AG09309 (cell line): ENCODE data around the gene CLEC12A.
"Not testable (repeated sequence)": the region's sequence is repeated elsewhere in the genome, so short reads cannot be mapped to it uniquely, and the experiment has no call there.

Experiments
- DNase-seq: peaks from one replicate; pipeline ENCODE4 v3.0.0-alpha.2; 2010; ENCODE audit warnings: low read depth
- H3K4me3 ChIP-seq: 2 replicates; pipeline ENCODE4 v1.5.1; 2011; ENCODE audit warnings: mild to moderate bottlenecking, low read depth, low read length, moderate library complexity; ENCODE audit not compliant: control insufficient read depth
- CTCF ChIP-seq: IDR thresholded peaks from 2 replicates; pipeline ENCODE4 v1.5.1; 2011; ENCODE audit warnings: mild to moderate bottlenecking, low read depth, low read length, inconsistent platforms; ENCODE audit not compliant: insufficient read depth, control insufficient read depth; ENCODE audit errors: missing control alignments

The CLEC12A gene

GRCh38 chr12:9944391-9944790 lies 26.8 kb upstream of the CLEC12A start:
- DNase-seq = no peak

DNA sequence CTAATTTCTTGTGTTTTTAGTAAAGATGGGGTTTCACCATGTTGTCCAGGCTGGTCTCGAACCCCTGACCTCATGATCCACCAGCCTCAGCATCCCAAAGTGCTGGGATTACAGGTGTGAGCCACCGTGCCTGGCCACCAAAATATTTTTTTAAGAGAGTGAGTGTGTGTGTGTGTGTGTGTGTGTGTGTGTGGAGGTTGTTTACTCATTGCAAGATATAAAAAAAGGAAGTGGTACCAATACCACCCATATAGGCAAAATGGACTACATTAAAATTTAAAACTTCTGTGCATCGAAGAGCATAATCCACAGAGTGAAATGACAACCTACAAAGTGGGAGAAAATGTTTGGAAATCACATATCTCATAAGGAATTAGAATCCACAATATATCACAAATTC lies 23.5 kb upstream of the CLEC12A start:
- H3K4me3 ChIP-seq = no peak overlapping the region
- no peak for TF ChIP-seq CTCF
- DNase-seq = no peak

More at GRCh38 chr12:9944391-9944790, 26.8 kb upstream of the CLEC12A start:
- TF ChIP-seq CTCF = no peak
- H3K4me3 ChIP-seq = no peak overlapping the region

- DNase-seq = no peak
- TF ChIP-seq CTCF = no peak
- H3K4me3 ChIP-seq = no peak overlapping the region
Observed at GRCh38 chr12:9948606-9949296, 22.5 kb upstream of the CLEC12A start.

- DNase-seq = no peak
- no peak for TF ChIP-seq CTCF
- no peak overlapping the region for H3K4me3 ChIP-seq
Observed at GRCh38 chr12:9951026-9951675, 20.1 kb upstream of the CLEC12A start.

DNA sequence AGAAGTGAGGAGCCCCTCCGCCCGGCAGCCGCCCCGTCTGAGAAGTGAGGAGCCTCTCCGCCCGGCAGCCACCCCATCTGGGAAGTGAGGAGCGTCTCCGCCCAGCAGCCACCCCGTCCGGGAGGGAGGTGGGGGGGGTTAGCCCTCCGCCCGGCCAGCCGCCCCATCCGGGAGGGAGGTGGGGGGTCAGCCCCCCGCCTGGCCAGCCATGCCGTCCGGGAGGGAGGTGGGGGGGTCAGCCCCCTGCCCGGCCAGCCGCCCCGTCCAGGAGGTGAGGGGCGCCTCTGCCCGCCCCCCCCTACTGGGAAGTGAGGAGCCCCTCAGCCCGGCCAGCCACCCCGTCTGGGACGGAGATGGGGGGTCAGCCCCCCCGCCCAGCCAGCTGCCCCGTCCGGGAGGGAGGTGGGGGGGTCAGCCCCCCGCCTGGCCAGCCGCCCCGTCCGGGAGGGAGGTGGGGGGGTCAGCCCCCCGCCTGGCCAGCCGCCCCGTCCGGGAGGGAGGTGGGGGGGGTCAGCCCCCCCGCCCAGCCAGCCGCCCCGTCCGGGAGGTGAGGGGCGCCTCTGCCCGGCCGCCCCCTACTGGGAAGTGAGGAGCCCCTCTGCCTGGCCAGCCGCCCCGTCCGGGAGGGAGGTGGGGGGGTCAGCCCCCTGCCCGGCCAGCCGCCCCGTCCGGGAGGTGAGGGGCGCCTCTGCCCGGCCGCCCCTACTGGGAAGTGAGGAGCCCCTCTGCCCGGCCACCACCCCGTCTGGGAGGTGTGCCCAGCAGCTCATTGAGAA lies 18.1 kb upstream of the CLEC12A start:
- not testable (repeated sequence) for DNase-seq, H3K4me3 ChIP-seq

DNA sequence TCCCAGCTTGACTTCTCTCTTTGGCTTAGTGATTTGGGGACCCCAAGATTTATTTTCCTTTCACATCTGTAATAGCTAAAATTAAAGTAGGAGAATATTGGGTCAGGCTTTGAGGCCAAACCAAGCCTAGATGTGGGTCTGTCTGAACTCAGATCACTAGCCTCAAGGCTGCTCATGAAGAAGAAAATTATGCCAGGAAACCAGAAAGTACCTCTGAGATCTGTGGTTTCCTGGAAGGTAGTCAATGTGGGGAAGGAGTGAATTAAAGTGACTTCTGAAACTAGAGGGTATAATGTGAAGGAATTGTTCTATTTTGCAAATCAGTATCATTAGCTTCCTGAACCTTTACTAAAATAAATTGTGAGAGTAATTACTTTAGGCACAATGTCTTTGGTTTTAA lies 13.4 kb upstream of the CLEC12A start:
- H3K4me3 ChIP-seq = no peak overlapping the region
- no peak for DNase-seq
- TF ChIP-seq CTCF = no peak

GRCh38 chr12:9960590-9960989 lies 10.6 kb upstream of the CLEC12A start:
- no peak overlapping the region for H3K4me3 ChIP-seq
- DNase-seq = no peak
- TF ChIP-seq CTCF = no peak
